Loucy (cell line): ENCODE measurements around the gene KRT77.

ENCODE experiments used
- H2AFZ ChIP-seq: fragments of 200-600 bp; sonication (generic); 2 replicates; pipeline ENCODE4 v1.6.0; 2016; ENCODE audit warnings: antibody characterized with exemption, mild to moderate bottlenecking, low read length, moderate library complexity
- H3F3A ChIP-seq: fragments of 200-600 bp; 2 replicates; pipeline ENCODE4 v1.6.0; 2016; ENCODE audit warnings: antibody characterized with exemption, low read depth, mild to moderate bottlenecking
- H3K27me3 ChIP-seq: fragments of 200-600 bp; sonication (generic); 2 replicates; pipeline ENCODE4 v1.6.1; 2014; ENCODE audit warnings: low read length, mild to moderate bottlenecking; ENCODE audit not compliant: insufficient read depth, poor library complexity, severe bottlenecking
- H3K36me3 ChIP-seq: fragments of 200-600 bp; sonication (generic); 2 replicates; pipeline ENCODE4 v1.6.1; 2016; ENCODE audit warnings: low read length; ENCODE audit not compliant: insufficient read depth
- H3K4me1 ChIP-seq: fragments of 200-600 bp; sonication (generic); 2 replicates; pipeline ENCODE4 v1.5.1; 2014; ENCODE audit warnings: low read length, mild to moderate bottlenecking; ENCODE audit not compliant: insufficient read depth, poor library complexity, severe bottlenecking
- H3K4me2 ChIP-seq: fragments of 200-600 bp; sonication (generic); 2 replicates; pipeline ENCODE4 v1.6.0; 2014; ENCODE audit warnings: antibody characterized with exemption, low read length, low read depth, mild to moderate bottlenecking; ENCODE audit not compliant: poor library complexity, severe bottlenecking
- H3K4me3 ChIP-seq: fragments of 200-600 bp; sonication (generic); 2 replicates; pipeline ENCODE4 v1.5.1; 2014; ENCODE audit warnings: low read length, mild to moderate bottlenecking, mixed read lengths; ENCODE audit not compliant: poor library complexity, severe bottlenecking
- H3K79me2 ChIP-seq: fragments of 200-600 bp; sonication (generic); 2 replicates; pipeline ENCODE4 v1.6.1; 2014; ENCODE audit warnings: low read length; ENCODE audit not compliant: insufficient read depth
- H3K9ac ChIP-seq: fragments of 200-600 bp; sonication (generic); 2 replicates; pipeline ENCODE4 v1.6.0; 2014; ENCODE audit warnings: mild to moderate bottlenecking, low read depth, low read length, moderate library complexity; ENCODE audit not compliant: poor library complexity, severe bottlenecking
- H3K9me2 ChIP-seq: fragments of 200-600 bp; sonication (generic); replicated peaks from 2 replicates; pipeline ENCODE4 v1.6.1; 2016; ENCODE audit warnings: low read depth, low read length, mixed read lengths
- H3K9me3 ChIP-seq: fragments of 200-600 bp; sonication (generic); 2 replicates; pipeline ENCODE4 v1.6.1; 2014; ENCODE audit warnings: mild to moderate bottlenecking, antibody characterized with exemption, low read length, low read depth; ENCODE audit not compliant: insufficient read depth
- H4K20me1 ChIP-seq: fragments of 200-600 bp; sonication (generic); 2 replicates; pipeline ENCODE4 v1.6.0; 2014; ENCODE audit warnings: antibody characterized with exemption, low read length, mild to moderate bottlenecking; ENCODE audit not compliant: insufficient read depth, poor library complexity, severe bottlenecking
- EZH2phosphoT487 ChIP-seq: fragments of 200-600 bp; IDR thresholded peaks from 2 replicates; pipeline ENCODE4 v1.6.1; 2018; ENCODE audit warnings: antibody characterized with exemption, mild to moderate bottlenecking, moderate library complexity, borderline replicate concordance
- TF ChIP-seq, protein P1 (sequence below): fragments of 200-600 bp; sonication (generic); conservative IDR thresholded peaks from 2 replicates; pipeline ENCODE4 v1.5.1; 2014; ENCODE audit warnings: mild to moderate bottlenecking, antibody characterized with exemption, low read length

Gene KRT77

DNA sequence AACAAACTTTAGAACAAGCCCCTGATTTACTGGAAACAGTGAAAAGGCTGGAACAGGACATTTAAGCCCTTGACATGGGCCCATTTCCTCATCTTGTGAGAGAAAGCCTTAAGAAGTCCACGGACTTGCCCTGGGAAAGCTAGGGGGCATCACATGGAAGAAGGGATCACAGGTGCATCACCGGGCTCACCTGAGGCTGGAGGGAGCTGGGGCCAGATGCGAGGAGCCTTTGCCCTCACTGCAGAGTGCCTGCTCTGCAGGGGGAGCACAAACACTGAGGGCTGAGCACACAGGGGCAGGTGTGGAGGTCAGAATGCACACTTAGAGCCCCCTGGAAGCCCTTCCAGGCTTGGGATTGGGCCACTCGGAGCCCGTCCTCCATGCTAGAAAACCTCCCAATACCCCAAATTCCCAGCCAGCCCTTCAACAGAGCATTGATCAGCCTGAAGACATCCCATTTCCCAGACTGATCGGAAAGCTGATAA is 17.9 kb downstream of the KRT77 start:
- Histone ChIP-seq H3K27me3 (no peaks in the 10 kb centered on the region), H3K9me2 (no peaks in the 10 kb centered on the region), H3K4me3 (no peak overlapping the region), H3K9ac (no peak overlapping the region), H4K20me1 (no peaks in the 10 kb centered on the region), H3K9me3 (no peaks in the 10 kb centered on the region), H3K79me2 (no peaks in the 10 kb centered on the region), H3K4me1 (peaks cover 40% of the 10 kb centered on the region), H2AFZ (no peak overlapping the region), H3F3A (no peaks in the 10 kb centered on the region), H3K4me2 (no peak overlapping the region), H3K36me3 (no peaks in the 10 kb centered on the region)
- TF ChIP-seq, protein P1, sequence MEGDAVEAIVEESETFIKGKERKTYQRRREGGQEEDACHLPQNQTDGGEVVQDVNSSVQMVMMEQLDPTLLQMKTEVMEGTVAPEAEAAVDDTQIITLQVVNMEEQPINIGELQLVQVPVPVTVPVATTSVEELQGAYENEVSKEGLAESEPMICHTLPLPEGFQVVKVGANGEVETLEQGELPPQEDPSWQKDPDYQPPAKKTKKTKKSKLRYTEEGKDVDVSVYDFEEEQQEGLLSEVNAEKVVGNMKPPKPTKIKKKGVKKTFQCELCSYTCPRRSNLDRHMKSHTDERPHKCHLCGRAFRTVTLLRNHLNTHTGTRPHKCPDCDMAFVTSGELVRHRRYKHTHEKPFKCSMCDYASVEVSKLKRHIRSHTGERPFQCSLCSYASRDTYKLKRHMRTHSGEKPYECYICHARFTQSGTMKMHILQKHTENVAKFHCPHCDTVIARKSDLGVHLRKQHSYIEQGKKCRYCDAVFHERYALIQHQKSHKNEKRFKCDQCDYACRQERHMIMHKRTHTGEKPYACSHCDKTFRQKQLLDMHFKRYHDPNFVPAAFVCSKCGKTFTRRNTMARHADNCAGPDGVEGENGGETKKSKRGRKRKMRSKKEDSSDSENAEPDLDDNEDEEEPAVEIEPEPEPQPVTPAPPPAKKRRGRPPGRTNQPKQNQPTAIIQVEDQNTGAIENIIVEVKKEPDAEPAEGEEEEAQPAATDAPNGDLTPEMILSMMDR, result no peak
- TF ChIP-seq EZH2phosphoT487, result no peak

DNA sequence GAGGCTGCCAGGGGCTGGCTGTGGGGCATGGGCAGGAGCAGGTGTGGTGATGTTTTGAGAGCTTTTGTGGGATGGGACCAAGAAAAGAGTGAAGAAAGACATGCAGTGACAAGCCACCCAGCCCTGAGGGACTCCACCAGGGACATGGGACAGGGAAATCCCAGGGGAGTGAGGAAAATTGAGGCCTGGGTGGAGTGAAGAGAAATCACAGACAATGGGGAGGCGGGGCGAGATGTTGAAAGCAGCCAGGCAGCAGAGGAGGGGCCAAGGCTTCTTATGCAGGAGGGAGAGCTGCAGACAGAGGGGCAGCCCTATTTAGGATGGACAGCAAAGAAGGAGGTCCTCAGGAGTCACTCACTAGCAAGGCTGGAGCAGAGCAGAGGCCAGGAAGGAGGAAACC is 18.9 kb downstream of the KRT77 start:
- H4K20me1 ChIP-seq, result no peaks in the 10 kb centered on the region
- H3K36me3 ChIP-seq, result no peaks in the 10 kb centered on the region
- no peak overlapping the region for H2AFZ ChIP-seq
- H3K9ac ChIP-seq, result no peak overlapping the region
- H3K9me3 ChIP-seq, result no peaks in the 10 kb centered on the region
- no peaks in the 10 kb centered on the region for H3K27me3 ChIP-seq
- no peaks in the 10 kb centered on the region for H3F3A ChIP-seq
- TF ChIP-seq, protein P1, result no peak
- TF ChIP-seq EZH2phosphoT487, result no peak
- H3K4me1 ChIP-seq, result peaks cover 42% of the 10 kb centered on the region
- no peak overlapping the region for H3K4me3 ChIP-seq
- no peaks in the 10 kb centered on the region for H3K79me2 ChIP-seq
- H3K4me2 ChIP-seq, result no peak overlapping the region
- H3K9me2 ChIP-seq, result no peaks in the 10 kb centered on the region

DNA sequence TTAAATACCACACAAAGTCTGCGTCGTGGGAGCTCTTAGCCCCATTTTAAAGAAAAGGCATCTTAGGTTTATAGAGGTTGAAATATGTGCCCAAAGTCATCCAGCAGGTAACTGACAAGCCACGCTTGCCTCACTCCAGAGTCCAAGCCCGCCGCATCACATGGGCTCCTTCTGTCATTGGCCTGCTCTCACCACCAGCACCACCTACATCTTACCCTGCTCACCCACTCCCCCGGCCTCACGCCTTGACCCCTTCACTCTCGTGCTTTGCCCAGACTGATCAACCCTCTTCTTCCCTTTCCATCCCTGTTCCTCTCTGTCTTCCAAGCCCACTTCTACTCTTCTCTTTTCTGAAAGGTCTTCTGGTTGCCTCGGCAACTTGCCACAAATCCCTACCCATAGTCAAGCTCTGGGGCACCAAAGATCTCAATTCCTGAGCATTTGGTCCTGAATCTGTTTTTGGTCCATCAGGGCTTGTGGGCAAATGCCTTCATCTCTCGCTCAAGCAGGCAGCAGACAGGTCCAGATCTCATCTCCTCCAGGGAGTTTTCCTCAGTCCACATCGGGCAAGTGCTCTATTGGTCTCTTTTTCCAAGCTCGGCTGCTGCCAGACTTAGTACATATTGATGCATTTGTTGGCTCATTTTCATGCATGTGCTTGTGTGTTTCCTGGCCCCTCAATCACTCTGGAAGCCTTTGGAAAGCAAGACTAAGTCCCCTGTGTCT is 19.6 kb downstream of the KRT77 start:
- H3K4me2 ChIP-seq, result no peak overlapping the region
- H3K4me3 ChIP-seq, result no peak overlapping the region
- TF ChIP-seq, protein P1, result no peak
- TF ChIP-seq EZH2phosphoT487, result no peak
- H3K79me2 ChIP-seq, result no peaks in the 10 kb centered on the region
- no peak overlapping the region for H3K9ac ChIP-seq
- no peak overlapping the region for H2AFZ ChIP-seq
- H3K9me2 ChIP-seq, result no peaks in the 10 kb centered on the region
- H3K36me3 ChIP-seq, result no peaks in the 10 kb centered on the region
- H3K4me1 ChIP-seq, result peaks cover 42% of the 10 kb centered on the region
- no peaks in the 10 kb centered on the region for H3K27me3 ChIP-seq
- no peaks in the 10 kb centered on the region for H3K9me3 ChIP-seq
- no peaks in the 10 kb centered on the region for H3F3A ChIP-seq
- no peaks in the 10 kb centered on the region for H4K20me1 ChIP-seq
